H1 (cell line): Measurements from ENCODE around the gene TUBB2B. TPM values are rescaled to one million over a fixed set of nuclear protein-coding genes. Genes with fewer than 3 reads are reported as not detected.

Experiments used
- CTCF ChIA-PET: fragments of 300-600 bp; sonication (Branson Sonifier 250); formaldehyde crosslinking; loops from one replicate; lab custom pipeline; 2021; ENCODE audit not compliant: partially characterized antibody; lab: Charles Lee
- POLR2A ChIA-PET: fragments of 300-600 bp; sonication (Branson Sonifier 250); formaldehyde crosslinking; loops from one replicate; lab custom pipeline; 2021; ENCODE audit warnings: inconsistent platforms; ENCODE audit not compliant: partially characterized antibody; lab: Charles Lee
- DNase-seq, 2 experiments: peaks; one replicate each; pipeline versions ENCODE4 v3.0.0 to v3.0.0-alpha.2; 2010 to 2022; ENCODE audit warnings: low spot score in 2 of 2, low read depth in 1 of 2, mixed read lengths in 1 of 2
- FAIRE-seq: peaks from 2 replicates; lab custom pipeline; 2011; peaks lifted over from hg19 to GRCh38; lab: Jason Lieb, UNC
- H2AFZ ChIP-seq: 2 replicates; pipeline ENCODE4 v1.8.1; 2012; ENCODE audit warnings: low read length, inconsistent platforms
- H2AK5ac ChIP-seq: 2 replicates; pipeline ENCODE4 v1.6.1; 2013; ENCODE audit warnings: low read depth, low read length
- H2BK120ac ChIP-seq: replicated peaks from 2 replicates; pipeline ENCODE3; 2013; ENCODE audit warnings: low read depth, low read length, inconsistent platforms
- H2BK12ac ChIP-seq: 2 replicates; pipeline ENCODE4 v1.6.1; 2013; ENCODE audit warnings: low read depth, low read length
- H2BK15ac ChIP-seq: 2 replicates; pipeline ENCODE4 v1.6.1; 2013; ENCODE audit warnings: low read length
- H2BK20ac ChIP-seq: 2 replicates; pipeline ENCODE4 v1.6.1; 2013; ENCODE audit warnings: low read length
- H2BK5ac ChIP-seq: 2 replicates; pipeline ENCODE4 v1.6.1; 2013; ENCODE audit warnings: low read depth, low read length
- H3K14ac ChIP-seq: 2 replicates; pipeline ENCODE4 v1.6.1; 2013; ENCODE audit warnings: inconsistent platforms; ENCODE audit not compliant: insufficient read length
- H3K18ac ChIP-seq: 2 replicates; pipeline ENCODE4 v1.6.1; 2013; ENCODE audit warnings: low read length; ENCODE audit errors: extremely low read depth
- H3K23ac ChIP-seq: 2 replicates; pipeline ENCODE4 v1.6.1; 2013; ENCODE audit warnings: inconsistent platforms; ENCODE audit not compliant: insufficient read length
- H3K23me2 ChIP-seq: 2 replicates; pipeline ENCODE4 v1.6.1; 2013; ENCODE audit warnings: low read depth, low read length
- H3K27ac ChIP-seq: 2 replicates; pipeline ENCODE4 v1.6.1; 2011; ENCODE audit warnings: low read depth, low read length, inconsistent platforms
- H3K27me3 ChIP-seq, 4 experiments: replicated peaks in 1 of 4; 1 replicate in 1 of 4; 2 replicates in 3 of 4; pipeline versions ENCODE4 v1.6.1 to v1.8.1; 2011 to 2013; ENCODE audit warnings: low read length in 3 of 4, mild to moderate bottlenecking in 3 of 4, inconsistent platforms in 2 of 4, mixed read lengths in 2 of 4, moderate library complexity in 1 of 4; ENCODE audit not compliant: control insufficient read depth in 3 of 4, insufficient read depth in 3 of 4; ENCODE audit errors: extremely low read depth in 1 of 4
- H3K36me3 ChIP-seq, 4 experiments: 2 replicates each; pipeline versions ENCODE4 v1.6.1 to v1.8.1; 2011 to 2013; ENCODE audit warnings: mild to moderate bottlenecking in 4 of 4, low read length in 3 of 4, moderate library complexity in 2 of 4, control low read depth in 1 of 4, inconsistent platforms in 1 of 4; ENCODE audit not compliant: insufficient read depth in 4 of 4, control insufficient read depth in 2 of 4
- H3K4ac ChIP-seq: replicated peaks from 2 replicates; pipeline ENCODE3; 2013; ENCODE audit warnings: low read length, low read depth, mixed read lengths, inconsistent platforms; ENCODE audit not compliant: insufficient read length
- H3K4me1 ChIP-seq, 4 experiments: replicated peaks in 1 of 4; 1 replicate in 1 of 4; 2 replicates in 3 of 4; pipeline versions ENCODE4 v1.6.1 to v1.8.1; 2011 to 2013; ENCODE audit warnings: low read length in 3 of 4, inconsistent platforms in 2 of 4, mixed read lengths in 1 of 4; ENCODE audit not compliant: insufficient read depth in 4 of 4, control insufficient read depth in 3 of 4
- H3K4me2 ChIP-seq, 2 experiments: 2 replicates each; pipeline versions ENCODE4 v1.6.1 to v1.8.1; 2011 to 2013; ENCODE audit warnings: low read depth in 2 of 2, low read length in 2 of 2, control low read depth in 1 of 2, inconsistent platforms in 1 of 2, mild to moderate bottlenecking in 1 of 2; ENCODE audit not compliant: insufficient read depth in 1 of 2
- H3K4me3 ChIP-seq, 4 experiments: fragments of 200-600, 300-600 bp in 1 of 4; sonication (generic), shearing (Covaris generic), sonication (Bioruptor Twin) in 1 of 4; 2 replicates each; pipeline versions ENCODE4 v1.5.1 to v1.8.1; 2011 to 2016; ENCODE audit warnings: low read length in 4 of 4, low read depth in 3 of 4, control low read depth in 2 of 4, inconsistent platforms in 2 of 4, mild to moderate bottlenecking in 2 of 4, mixed read lengths in 1 of 4, moderate library complexity in 1 of 4; ENCODE audit not compliant: insufficient read depth in 2 of 4; ENCODE audit errors: extremely low read depth in 1 of 4
- H3K56ac ChIP-seq: replicated peaks from 2 replicates; pipeline ENCODE3; 2013; ENCODE audit warnings: low read depth, mild to moderate bottlenecking, mixed read lengths, low read length, inconsistent platforms; ENCODE audit not compliant: insufficient read length
- H3K79me1 ChIP-seq: 2 replicates; pipeline ENCODE4 v1.6.1; 2013; ENCODE audit warnings: low read depth, low read length, control low read depth
- H3K79me2 ChIP-seq, 2 experiments: 2 replicates each; pipeline versions ENCODE4 v1.6.1 to v1.8.1; 2012 to 2013; ENCODE audit warnings: low read length in 2 of 2, mild to moderate bottlenecking in 2 of 2, inconsistent platforms in 1 of 2; ENCODE audit not compliant: insufficient read depth in 2 of 2, control insufficient read depth in 1 of 2
- H3K9ac ChIP-seq, 4 experiments: replicated peaks in 1 of 4; 1 replicate in 1 of 4; 2 replicates in 3 of 4; pipeline versions ENCODE4 v1.6.1 to v1.8.1; 2011 to 2013; ENCODE audit warnings: low read depth in 3 of 4, low read length in 3 of 4, control low read depth in 2 of 4, mild to moderate bottlenecking in 2 of 4, moderate library complexity in 2 of 4, inconsistent platforms in 1 of 4; ENCODE audit errors: extremely low read depth in 1 of 4
- H3K9me3 ChIP-seq, 2 experiments: 2 replicates each; pipeline versions ENCODE4 v1.6.1 to v1.8.1; 2012 to 2013; ENCODE audit warnings: mild to moderate bottlenecking in 2 of 2, moderate library complexity in 2 of 2, control low read depth in 1 of 2, inconsistent platforms in 1 of 2, low read depth in 1 of 2, low read length in 1 of 2, mixed read lengths in 1 of 2; ENCODE audit not compliant: insufficient read depth in 2 of 2
- H4K20me1 ChIP-seq, 2 experiments: replicated peaks in 1 of 2; 2 replicates each; pipeline versions ENCODE3 to v1.8.1; 2011 to 2013; ENCODE audit warnings: inconsistent platforms in 2 of 2, low read length in 2 of 2, mild to moderate bottlenecking in 1 of 2; ENCODE audit not compliant: insufficient read depth in 2 of 2, control insufficient read depth in 1 of 2
- H4K5ac ChIP-seq: 2 replicates; pipeline ENCODE4 v1.6.1; 2013; ENCODE audit warnings: low read length, low read depth, mixed read lengths, inconsistent platforms; ENCODE audit not compliant: insufficient read length
- H4K8ac ChIP-seq: 2 replicates; pipeline ENCODE4 v1.8.0; 2013; ENCODE audit warnings: mild to moderate bottlenecking, moderate library complexity, low read length, inconsistent platforms; ENCODE audit not compliant: insufficient read depth; ENCODE audit errors: extremely low read depth
- H4K91ac ChIP-seq: replicated peaks from 2 replicates; pipeline ENCODE3; 2013; ENCODE audit warnings: low read length, mixed read lengths, inconsistent platforms; ENCODE audit not compliant: insufficient read length
- ATF2 ChIP-seq: IDR thresholded peaks from 2 replicates; pipeline ENCODE4 v1.6.1; 2012; ENCODE audit warnings: low read length, inconsistent platforms
- BRCA1 ChIP-seq: IDR thresholded peaks from 2 replicates; pipeline ENCODE4 v1.6.1; 2012; ENCODE audit warnings: low read depth, low read length, improper control_type of control experiment
- CBX8 ChIP-seq: fragments of 300-800, 300-1000 bp; sonication (generic); IDR thresholded peaks from 2 replicates; pipeline ENCODE4 v1.7.1; 2016; ENCODE audit warnings: low read depth, low read length, borderline replicate concordance
- CREB1 ChIP-seq: IDR thresholded peaks from 2 replicates; pipeline ENCODE4 v1.6.1; 2012; ENCODE audit warnings: inconsistent platforms
- E2F6 ChIP-seq: IDR thresholded peaks from 2 replicates; pipeline ENCODE4 v1.6.1; 2012; ENCODE audit warnings: inconsistent platforms
- GABPA ChIP-seq: IDR thresholded peaks from 2 replicates; pipeline ENCODE4 v1.6.1; 2011; ENCODE audit warnings: mild to moderate bottlenecking, low read length, moderate library complexity, borderline replicate concordance; ENCODE audit not compliant: insufficient read depth
- POLR2AphosphoS5 ChIP-seq: IDR thresholded peaks from 2 replicates; pipeline ENCODE4 v1.6.1; 2011; ENCODE audit warnings: low read depth, low read length
- RFX5 ChIP-seq: IDR thresholded peaks from 2 replicates; pipeline ENCODE4 v1.6.1; 2011; ENCODE audit warnings: low read depth, low read length, improper control_type of control experiment, borderline replicate concordance
- RNF2 ChIP-seq: fragments of 200-900, 300-1000 bp; sonication (generic); IDR thresholded peaks from 2 replicates; pipeline ENCODE4 v1.7.1; 2016; ENCODE audit warnings: borderline replicate concordance, low read depth, mild to moderate bottlenecking, antibody characterized with exemption, low read length; ENCODE audit not compliant: poor library complexity, severe bottlenecking; ENCODE audit errors: missing control alignments
- SIX5 ChIP-seq: IDR thresholded peaks from 2 replicates; pipeline ENCODE4 v1.6.1; 2011; ENCODE audit warnings: mild to moderate bottlenecking, low read depth, low read length
- SRF ChIP-seq: IDR thresholded peaks from 2 replicates; pipeline ENCODE4 v1.6.1; 2011; ENCODE audit warnings: mild to moderate bottlenecking, low read depth, low read length, moderate library complexity
- WGBS, 2 experiments: shearing (Covaris generic) in 1 of 2; methylation state at CpG; one replicate each; pipeline versions ENCODE4 v1.1.6 to v1.1.7; 2013 to 2015; ENCODE audit warnings: low lambda C conversion rate in 2 of 2, mixed read lengths in 2 of 2, inconsistent platforms in 1 of 2, low coverage in 1 of 2, missing lambda C conversion rate in 1 of 2; ENCODE audit not compliant: insufficient replicate concordance in 2 of 2, insufficient coverage in 1 of 2, insufficient read length in 1 of 2; ENCODE audit errors: extremely low coverage in 1 of 2, missing lambda C conversion rate in 1 of 2; 5-methylcytosine and 5-hydroxymethylcytosine counted together
- polyA plus RNA-seq, 7 experiments: library from polyadenylated mRNA; depleted of rRNA in 3 of 7; stranded (reverse) in 5 of 7; unstranded in 2 of 7; fragments of >200 nt in 5 of 7; fragments of 200-250 nt in 2 of 7; gene quantifications; 1 replicate in 5 of 7; 2 replicates in 1 of 7; 4 replicates in 1 of 7; pipeline versions ENCODE4 v1.2.1 to v1.2.3, GENCODE V29; 2011 to 2013; ENCODE audit warnings: missing spikeins in 2 of 7, mixed read lengths in 2 of 7
- total RNA-seq: library from RNA; stranded (reverse); fragmentation: NEBNext Ultra II Directional; extraction: Animal tissue kit (Norgen Biotek cat#: 25700); gene quantifications from 2 replicates; pipeline ENCODE4 v1.2.1, GENCODE V29; 2021

The TUBB2B gene
- total and polyA plus RNA-seq, 2 of the 8 experiments (the other 6 are each of a cell fraction or from before 2014, with no cell fraction given) = 612 to 722 TPM

- POLR2A ChIA-PET = interaction anchor here (0.5 to 10.7 kb wide), 2 partner anchors 14 to 20 kb away, joined by 3 to 122 read pairs; partner anchors contain the start of gene TUBB2B
- Histone ChIP-seq H2BK20ac (no peak overlapping the region), H4K5ac (no peak overlapping the region), H3K79me1 (no peaks in the 10 kb centered on the region), H3K9ac (no peak overlapping the region), H2BK12ac (no peak overlapping the region), H3K27me3 (no peaks in the 10 kb centered on the region), H3K56ac (no peak overlapping the region), H3K4me1 (peaks cover 0 to 6% (median 2%) of the 10 kb centered on the region in 4 experiments; a peak in 6 of 7 replicates), H3K4ac (no peak overlapping the region), H4K8ac (no peak overlapping the region), H2BK5ac (no peak overlapping the region)
- DNase-seq (no peak), FAIRE-seq (no peak)
- TF ChIP-seq SRF = no peak
- TF ChIP-seq GABPA = no peak
- no peak for TF ChIP-seq ATF2
- TF ChIP-seq RNF2 = no peak
- TF ChIP-seq RFX5 = no peak
- TF ChIP-seq BRCA1 = no peak
- TF ChIP-seq CBX8 = no peak
- no peak for TF ChIP-seq CREB1
- TF ChIP-seq POLR2AphosphoS5 = no peak
- TF ChIP-seq SIX5 = no peak
- TF ChIP-seq E2F6 = no peak
- TF ChIP-seq, all 59 proteins: peak for 0
- no peak overlapping the region for H4K91ac ChIP-seq
- no peaks in the 10 kb centered on the region for H3K79me2 ChIP-seq
- H3K36me3 ChIP-seq = no peaks in the 10 kb centered on the region
- no peaks in the 10 kb centered on the region for H4K20me1 ChIP-seq
- H3K4me3 ChIP-seq = no peak overlapping the region
- 91% methylated on average over 4 of the region's 4 CpGs; no CpG with 5 or more reads in 1 of the 2 experiments for WGBS, 2 experiments
- no peak overlapping the region for H3K18ac ChIP-seq
- H2BK15ac ChIP-seq = 0 out of 2 replicates have a peak overlapping the region, but pooled peaks have one; percentile 46
- CTCF ChIA-PET = interaction anchor here (1.1 kb wide), 1 partner anchor 9 kb away, joined by 6 read pairs; no protein-coding TSS in a partner anchor
- H3K27ac ChIP-seq = no peak overlapping the region
- no peak overlapping the region for H3K14ac ChIP-seq
- no peak overlapping the region for H3K4me2 ChIP-seq
- H2AFZ ChIP-seq = no peak overlapping the region
- H3K23ac ChIP-seq = no peak overlapping the region
- no peak overlapping the region for H2AK5ac ChIP-seq
- H3K9me3 ChIP-seq = no peaks in the 10 kb centered on the region
- H2BK120ac ChIP-seq = no peak overlapping the region
- no peaks in the 10 kb centered on the region for H3K23me2 ChIP-seq
Observed at GRCh38 chr6:3242768-3243167, 15.3 kb upstream of the TUBB2B start.
